ENCODE results near the gene RAB5IF.

DNA sequence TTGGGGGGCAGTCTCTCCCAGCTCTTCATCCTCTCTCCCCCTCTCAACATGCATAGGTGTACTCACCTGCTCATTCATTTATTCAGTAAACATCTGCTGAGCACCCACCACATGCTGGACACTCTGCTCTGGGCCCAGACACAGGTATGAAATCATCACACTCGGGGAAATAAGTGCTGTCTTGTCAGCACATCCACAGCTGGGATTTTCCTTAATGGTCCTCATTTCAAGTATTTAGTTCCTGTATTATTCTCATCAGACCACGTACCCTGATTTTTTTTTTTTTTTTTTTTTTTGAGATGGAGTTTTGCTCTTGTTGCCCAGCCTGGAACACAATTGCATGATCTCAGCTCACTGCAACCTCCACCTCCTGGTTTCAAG, 19.4 kb downstream of the RAB5IF start:
- TF ChIP-seq POLR2AphosphoS5 (IDR thresholded peaks at IDR 0.05) (no peak), CTCF (IDR thresholded peaks at IDR 0.05) (no peak), POLR2A (IDR thresholded peaks at IDR 0.05; ENCODE audit: low read depth) (no peak)

Measured in esophagus muscularis mucosa (tissue), 3 donors.